B cell (primary cell): ENCODE data around the gene DNAJB2. TPM values are rescaled to one million over a fixed set of nuclear protein-coding genes. Genes with fewer than 3 reads are reported as not detected.

Source experiments
- ATAC-seq: fragments of 200-7000 bp; cut with Tn5 transposase; one replicate; pipeline ENCODE4 v1.10.0; 2021; ENCODE audit warnings: low read depth, mild to moderate bottlenecking, moderate number of reproducible peaks, moderate library complexity
- CTCF ChIA-PET: fragments of 350-600 bp; sonication (Branson Sonifier 250); formaldehyde crosslinking; loops from one replicate; lab custom pipeline; 2021; ENCODE audit warnings: antibody characterized with exemption, inconsistent platforms; lab: Charles Lee
- POLR2A ChIA-PET: fragments of 350-600 bp; sonication (Branson Sonifier 250); formaldehyde crosslinking; loops from one replicate; lab custom pipeline; 2021; ENCODE audit warnings: antibody characterized with exemption; lab: Charles Lee
- DNase-seq: peaks from one replicate; pipeline ENCODE4 v3.0.0; 2013
- H2AFZ ChIP-seq: 2 replicates; pipeline ENCODE4 v1.6.1; 2012; ENCODE audit warnings: mild to moderate bottlenecking, low read depth, low read length; ENCODE audit not compliant: insufficient read depth, poor library complexity, severe bottlenecking
- H3K27ac ChIP-seq, 2 donors: 1 replicate in 1 of 2; 2 replicates in 1 of 2; pipeline ENCODE4 v1.5.1; 2012 to 2013; ENCODE audit warnings: low read length in 2 of 2, mild to moderate bottlenecking in 2 of 2, moderate library complexity in 1 of 2
- H3K27me3 ChIP-seq, 4 experiments: fragments of 200-600 bp in 1 of 4; sonication (generic) in 1 of 4; replicated peaks in 1 of 4; 1 replicate in 2 of 4; 2 replicates in 2 of 4; pipeline versions ENCODE4 v1.6.1 to v1.7.0; 2013 to 2016; ENCODE audit warnings: low read length in 3 of 4, mild to moderate bottlenecking in 2 of 4, mixed read lengths in 1 of 4, moderate library complexity in 1 of 4; ENCODE audit not compliant: insufficient read depth in 4 of 4, control insufficient read depth in 3 of 4; ENCODE audit errors: control extremely low read depth in 1 of 4
- H3K36me3 ChIP-seq, 2 experiments: replicated peaks in 1 of 2; 1 replicate in 1 of 2; 2 replicates in 1 of 2; pipeline versions ENCODE4 v1.6.1 to v1.7.1; 2013; ENCODE audit warnings: low read length in 1 of 2; ENCODE audit not compliant: insufficient read depth in 2 of 2, control insufficient read depth in 1 of 2; ENCODE audit errors: control extremely low read depth in 1 of 2, extremely low read depth in 1 of 2
- H3K4me1 ChIP-seq, 2 donors: fragments of 200-600 bp in 1 of 2; sonication (generic) in 1 of 2; 1 replicate in 1 of 2; 2 replicates in 1 of 2; pipeline versions ENCODE4 v1.5.1 to v1.6.1; 2013 to 2017; ENCODE audit warnings: low read length in 2 of 2; ENCODE audit not compliant: control insufficient read depth in 2 of 2, insufficient read depth in 2 of 2
- H3K4me2 ChIP-seq: replicated peaks from 2 replicates; pipeline ENCODE3; 2012; ENCODE audit warnings: mild to moderate bottlenecking, low read depth, low read length; ENCODE audit not compliant: poor library complexity, severe bottlenecking
- H3K4me3 ChIP-seq, 5 experiments: fragments of 200-600 bp in 1 of 5; sonication (generic) in 1 of 5; 1 replicate in 3 of 5; 2 replicates in 2 of 5; pipeline versions ENCODE4 v1.5.1 to v1.7.0; 2011 to 2016; ENCODE audit warnings: low read length in 4 of 5, mild to moderate bottlenecking in 4 of 5, low read depth in 2 of 5, control low read depth in 1 of 5, moderate library complexity in 1 of 5; ENCODE audit not compliant: insufficient read depth in 1 of 5; ENCODE audit errors: control extremely low read depth in 1 of 5, extremely low read depth in 1 of 5
- H3K79me2 ChIP-seq: fragments of 200-600 bp; sonication (generic); one replicate; pipeline ENCODE4 v1.6.0; 2016; ENCODE audit warnings: low read length; ENCODE audit not compliant: control insufficient read depth, insufficient read depth
- H3K9ac ChIP-seq: fragments of 200-600 bp; sonication (generic); 2 replicates; pipeline ENCODE4 v1.6.1; 2017; ENCODE audit warnings: mild to moderate bottlenecking, low read length, moderate library complexity
- H3K9me3 ChIP-seq, 3 donors: one replicate each; pipeline versions ENCODE4 v1.6.1 to v1.7.1; 2013; ENCODE audit warnings: low read length in 2 of 3; ENCODE audit not compliant: control insufficient read depth in 2 of 3, insufficient read depth in 1 of 3; ENCODE audit errors: control extremely low read depth in 1 of 3
- H4K20me1 ChIP-seq: 2 replicates; pipeline ENCODE4 v1.6.0; 2012; ENCODE audit warnings: mild to moderate bottlenecking, low read length; ENCODE audit not compliant: insufficient read depth, control insufficient read depth, poor library complexity, severe bottlenecking
- H3K27ac Mint-ChIP-seq: one replicate; pipeline ENCODE4 v1.8.0; 2021; ENCODE audit warnings: mixed read lengths
- H3K27me3 Mint-ChIP-seq: one replicate; pipeline ENCODE4 v1.8.0; 2021; ENCODE audit warnings: mixed read lengths
- H3K4me1 Mint-ChIP-seq: one replicate; pipeline ENCODE4 v1.8.0; 2021; ENCODE audit warnings: mixed read lengths
- H3K4me3 Mint-ChIP-seq: one replicate; pipeline ENCODE4 v1.8.0; 2021; ENCODE audit warnings: mixed read lengths
- H3K9me3 Mint-ChIP-seq: one replicate; pipeline ENCODE4 v1.8.0; 2022; ENCODE audit warnings: mixed read lengths; ENCODE audit not compliant: insufficient read depth
- EZH2 ChIP-seq: IDR thresholded peaks from 2 replicates; pipeline ENCODE4 v1.6.1; 2012; ENCODE audit warnings: borderline replicate concordance, low read depth, mild to moderate bottlenecking, moderate library complexity, low read length; ENCODE audit not compliant: insufficient read depth, poor library complexity, severe bottlenecking
- WGBS: methylation state at CpG from one replicate; pipeline ENCODE4 v1.1.5; 2013; ENCODE audit warnings: missing lambda C conversion rate; ENCODE audit not compliant: insufficient coverage; 5-methylcytosine and 5-hydroxymethylcytosine counted together
- intact Hi-C: fragments of 100-400 bp; cut with micrococcal nuclease; formaldehyde crosslinking; loops from one replicate; pipeline ENCODE4 v1.10.0; 2022
- polyA plus RNA-seq: library from polyadenylated mRNA; depleted of rRNA; stranded (reverse); fragments of >200 nt; gene quantifications from 2 replicates; pipeline ENCODE4 v1.2.3, GENCODE V29; 2012
- total RNA-seq, 2 donors: library from RNA; stranded (reverse); fragments of 120-200 nt in 1 of 2; gene quantifications; 1 replicate in 1 of 2; 2 replicates in 1 of 2; pipeline versions ENCODE4 v1.2.3 to v1.2.4, GENCODE V29; 2013 to 2022
- TF ChIP-seq, protein P1 (sequence below): fragments of 200-600 bp; IDR thresholded peaks from one replicate; pipeline ENCODE4 v1.8.0; 2022; ENCODE audit warnings: antibody characterized with exemption, mild to moderate bottlenecking

The DNAJB2 gene
- total and polyA plus RNA-seq, 2 donors (not counting 1 experiment from before 2014, with no cell fraction given): 127 to 184 TPM

DNA sequence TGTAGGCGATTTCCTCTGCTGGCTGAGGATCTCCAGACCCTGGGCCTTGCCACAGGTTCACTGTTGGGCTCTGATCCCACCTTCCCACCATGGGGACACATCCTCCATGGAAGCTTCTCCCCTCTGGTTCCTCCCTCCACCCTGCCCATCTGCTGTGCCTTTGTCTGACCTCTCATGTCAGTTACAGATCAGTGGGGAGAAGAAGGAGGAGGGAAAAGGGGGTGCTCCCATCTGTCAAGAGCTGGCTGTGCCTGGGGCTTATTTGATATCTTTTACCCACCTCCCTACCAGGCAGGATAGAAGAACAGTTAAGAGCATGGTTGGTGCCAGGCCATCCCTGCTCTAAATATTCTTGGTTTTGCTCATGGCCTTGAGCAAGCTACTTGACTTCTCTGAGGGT, 12.3 kb upstream of the DNAJB2 start:
- Histone ChIP-seq H3K36me3 (no peaks in the 10 kb centered on the region), H3K4me3 (no peak overlapping the region), H2AFZ (no peak overlapping the region), H3K4me2 (no peak overlapping the region), H3K27ac (no peak overlapping the region), H3K9me3 (no peaks in the 10 kb centered on the region), H3K9ac (no peak overlapping the region), H4K20me1 (no peaks in the 10 kb centered on the region), H3K79me2 (peaks cover 5% of the 10 kb centered on the region), H3K4me1 (no peaks in the 10 kb centered on the region), H3K27me3 (no peaks in the 10 kb centered on the region)
- no peaks in the 10 kb centered on the region for H3K9me3 Mint-ChIP-seq
- H3K27ac Mint-ChIP-seq: no peak overlapping the region
- no peak for TF ChIP-seq EZH2
- TF ChIP-seq, protein P1, sequence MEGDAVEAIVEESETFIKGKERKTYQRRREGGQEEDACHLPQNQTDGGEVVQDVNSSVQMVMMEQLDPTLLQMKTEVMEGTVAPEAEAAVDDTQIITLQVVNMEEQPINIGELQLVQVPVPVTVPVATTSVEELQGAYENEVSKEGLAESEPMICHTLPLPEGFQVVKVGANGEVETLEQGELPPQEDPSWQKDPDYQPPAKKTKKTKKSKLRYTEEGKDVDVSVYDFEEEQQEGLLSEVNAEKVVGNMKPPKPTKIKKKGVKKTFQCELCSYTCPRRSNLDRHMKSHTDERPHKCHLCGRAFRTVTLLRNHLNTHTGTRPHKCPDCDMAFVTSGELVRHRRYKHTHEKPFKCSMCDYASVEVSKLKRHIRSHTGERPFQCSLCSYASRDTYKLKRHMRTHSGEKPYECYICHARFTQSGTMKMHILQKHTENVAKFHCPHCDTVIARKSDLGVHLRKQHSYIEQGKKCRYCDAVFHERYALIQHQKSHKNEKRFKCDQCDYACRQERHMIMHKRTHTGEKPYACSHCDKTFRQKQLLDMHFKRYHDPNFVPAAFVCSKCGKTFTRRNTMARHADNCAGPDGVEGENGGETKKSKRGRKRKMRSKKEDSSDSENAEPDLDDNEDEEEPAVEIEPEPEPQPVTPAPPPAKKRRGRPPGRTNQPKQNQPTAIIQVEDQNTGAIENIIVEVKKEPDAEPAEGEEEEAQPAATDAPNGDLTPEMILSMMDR: no peak
- ChIA-PET CTCF (interaction anchor here (0.7 to 2.0 kb wide), 2 partner anchors 10 to 35 kb away, joined by 3 to 11 read pairs; no protein-coding TSS in a partner anchor), POLR2A (no interaction called here)
- intact Hi-C loops: no loop called here
- H3K27me3 Mint-ChIP-seq: no peaks in the 10 kb centered on the region
- no peaks in the 10 kb centered on the region for H3K4me1 Mint-ChIP-seq
- DNase-seq (no peak), ATAC-seq (no peak)
- WGBS: no CpG with 5 or more reads among the region's 1 CpG
- H3K4me3 Mint-ChIP-seq: no peak overlapping the region

DNA sequence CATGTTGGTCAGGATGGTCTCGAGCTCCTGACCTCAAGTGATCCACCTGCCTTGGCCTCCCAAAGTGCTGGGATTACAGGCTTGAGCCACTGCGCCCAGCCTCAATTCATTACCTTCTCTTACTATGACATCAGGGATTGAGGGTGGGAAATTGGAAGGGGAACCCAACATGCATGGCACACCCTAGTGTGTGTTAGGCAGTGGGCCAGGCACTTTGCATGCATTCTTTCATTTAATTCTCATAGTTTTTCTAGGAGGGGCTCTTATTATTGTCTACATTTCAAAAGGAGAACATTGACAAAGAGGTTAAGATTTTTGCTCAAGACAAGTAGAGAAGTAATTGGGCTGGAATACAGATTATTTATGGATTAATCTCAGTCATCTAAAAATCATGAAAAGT, 10.9 kb upstream of the DNAJB2 start:
- Histone ChIP-seq H4K20me1 (no peaks in the 10 kb centered on the region), H3K9ac (no peak overlapping the region), H3K4me1 (no peaks in the 10 kb centered on the region), H2AFZ (no peak overlapping the region), H3K27me3 (no peaks in the 10 kb centered on the region), H3K4me2 (no peak overlapping the region), H3K4me3 (no peak overlapping the region), H3K27ac (no peak overlapping the region), H3K79me2 (peaks cover 8% of the 10 kb centered on the region), H3K9me3 (no peaks in the 10 kb centered on the region), H3K36me3 (no peaks in the 10 kb centered on the region)
- no peak for DNase-seq
- intact Hi-C loops: no loop called here
- no peak overlapping the region for H3K4me3 Mint-ChIP-seq
- TF ChIP-seq EZH2: no peak
- TF ChIP-seq, protein P1: no peak
- ATAC-seq: no peak
- no CpG with 5 or more reads among the region's 2 CpGs for WGBS
- no peaks in the 10 kb centered on the region for H3K27me3 Mint-ChIP-seq
- no peaks in the 10 kb centered on the region for H3K9me3 Mint-ChIP-seq
- H3K27ac Mint-ChIP-seq: no peak overlapping the region
- H3K4me1 Mint-ChIP-seq: no peaks in the 10 kb centered on the region
- ChIA-PET CTCF (interaction anchor here (1.0 to 1.5 kb wide), 2 partner anchors 10 to 12 kb away, joined by 3 read pairs; no protein-coding TSS in a partner anchor), POLR2A (no interaction called here)
